HCT116 (cell line): ENCODE measurements around the gene HNRNPD. TPM values are rescaled to one million over a fixed set of nuclear protein-coding genes. Genes with fewer than 3 reads are reported as not detected.

ENCODE experiments used
- ATAC-seq: fragments of 200-7000 bp; cut with Tn5 transposase; 2 replicates; pipeline ENCODE4 v1.9.1; 2020; ENCODE audit warnings: mild to moderate bottlenecking, moderate library complexity
- BruUV-seq: library from RNA; stranded (reverse); fragments of 400-500 nt; replicated peaks from 2 replicates; lab custom pipeline; 2021; lab: Mats Ljungman, UMichigan
- CTCF ChIA-PET: fragments of 300-600 bp; sonication (Branson Sonifier 250); formaldehyde crosslinking; loops from one replicate; lab custom pipeline; 2021; ENCODE audit warnings: antibody characterized with exemption; lab: Charles Lee
- POLR2A ChIA-PET: fragments of 300-600, 350-600 bp; sonication (Branson Sonifier 250); formaldehyde crosslinking; loops from one replicate; lab custom pipeline; 2021; ENCODE audit warnings: antibody characterized with exemption; lab: Charles Lee
- RAD21 ChIA-PET, 2 experiments: fragments of 300-600 bp; sonication (Branson Sonifier 250); formaldehyde crosslinking; loops; one replicate each; lab custom pipeline; 2023; ENCODE audit warnings: low total read pairs in 2 of 2; ENCODE audit not compliant: uncharacterized antibody in 2 of 2, unreplicated experiment in 2 of 2, low non-redundant PET in 1 of 2; lab: Charles Lee
- DNase-seq: peaks from one replicate; pipeline ENCODE4 v3.0.0-alpha.2; 2010; ENCODE audit warnings: low read depth, low spot score
- H2AFZ ChIP-seq: fragments of 200-600 bp; shearing (Covaris generic), sonication (generic); 2 replicates; pipeline ENCODE4 v1.6.1; 2017; ENCODE audit warnings: low read depth, mixed run types, mixed read lengths, antibody characterized with exemption, low read length; ENCODE audit not compliant: poor library complexity, severe bottlenecking
- H3K27ac ChIP-seq: 2 replicates; pipeline ENCODE4 v1.5.1; 2012; ENCODE audit warnings: low read depth, low read length
- H3K27me3 ChIP-seq: fragments of 200-600 bp; sonication (generic); 2 replicates; pipeline ENCODE4 v1.6.1; 2016; ENCODE audit warnings: mixed run types, low read length, mixed read lengths; ENCODE audit not compliant: insufficient read depth
- H3K36me3 ChIP-seq, 2 experiments: fragments of 200-500 bp in 1 of 2; fragments of 200-600 bp in 1 of 2; sonication (Bioruptor generic) in 1 of 2; sonication (generic) in 1 of 2; 2 replicates each; pipeline versions ENCODE4 v1.5.1 to v1.6.1; 2014 to 2016; ENCODE audit warnings: low read length in 2 of 2, inconsistent platforms in 1 of 2, mixed read lengths in 1 of 2, mixed run types in 1 of 2; ENCODE audit not compliant: insufficient read depth in 2 of 2, control insufficient read depth in 1 of 2
- H3K4me1 ChIP-seq, 2 experiments: fragments of 200-600 bp in 1 of 2; sonication (generic) in 1 of 2; 2 replicates each; pipeline versions ENCODE4 v1.5.1 to v1.6.1; 2012 to 2017; ENCODE audit warnings: low read length in 2 of 2, inconsistent platforms in 1 of 2, mild to moderate bottlenecking in 1 of 2, mixed read lengths in 1 of 2, mixed run types in 1 of 2, moderate library complexity in 1 of 2; ENCODE audit not compliant: insufficient read depth in 2 of 2, control insufficient read depth in 1 of 2
- H3K4me2 ChIP-seq: fragments of 200-600 bp; sonication (generic); 2 replicates; pipeline ENCODE4 v1.6.1; 2017; ENCODE audit warnings: mixed run types, low read length, mixed read lengths
- H3K4me3 ChIP-seq, 2 experiments: fragments of 200-600 bp in 1 of 2; sonication (generic) in 1 of 2; replicated peaks in 1 of 2; 2 replicates each; pipeline ENCODE4 v1.5.1; 2011 to 2016; ENCODE audit warnings: low read length in 2 of 2, control low read depth in 1 of 2, low read depth in 1 of 2, mild to moderate bottlenecking in 1 of 2, mixed read lengths in 1 of 2, mixed run types in 1 of 2
- H3K79me2 ChIP-seq: fragments of 200-600 bp; sonication (generic); 2 replicates; pipeline ENCODE4 v1.6.1; 2017; ENCODE audit warnings: mild to moderate bottlenecking, mixed run types, low read length, moderate library complexity, mixed read lengths; ENCODE audit not compliant: insufficient read depth
- H3K9ac ChIP-seq: fragments of 200-600 bp; sonication (generic); 2 replicates; pipeline ENCODE4 v1.6.1; 2016; ENCODE audit warnings: low read length, mixed read lengths
- H3K9me2 ChIP-seq: fragments of 200-600 bp; sonication (generic), shearing (Covaris generic); 2 replicates; pipeline ENCODE4 v1.6.1; 2017; ENCODE audit warnings: mixed run types, mild to moderate bottlenecking, moderate library complexity; ENCODE audit not compliant: insufficient read depth
- H3K9me3 ChIP-seq, 2 experiments: fragments of 200-500 bp in 1 of 2; fragments of 200-600 bp in 1 of 2; sonication (Bioruptor generic) in 1 of 2; sonication (generic) in 1 of 2; 2 replicates each; pipeline ENCODE4 v1.6.1; 2014 to 2017; ENCODE audit warnings: low read length in 2 of 2, mixed read lengths in 2 of 2, inconsistent platforms in 1 of 2, low read depth in 1 of 2, mild to moderate bottlenecking in 1 of 2, mixed run types in 1 of 2, moderate library complexity in 1 of 2; ENCODE audit not compliant: control insufficient read depth in 1 of 2, insufficient read depth in 1 of 2
- H4K20me1 ChIP-seq: fragments of 200-600 bp; sonication (generic), shearing (Covaris generic); 2 replicates; pipeline ENCODE4 v1.6.1; 2017; ENCODE audit warnings: mixed run types, mild to moderate bottlenecking, moderate library complexity; ENCODE audit not compliant: insufficient read depth
- CBX3 ChIP-seq: IDR thresholded peaks from 2 replicates; pipeline ENCODE4 v1.6.1; 2012; ENCODE audit warnings: low read depth
- CTCF ChIP-seq, 3 experiments: fragments of 200-600 bp in 1 of 3; sonication (generic) in 1 of 3; IDR thresholded peaks in 2 of 3; conservative IDR thresholded peaks in 1 of 3; 2 replicates each; pipeline ENCODE4 v1.5.1; 2012 to 2017; ENCODE audit warnings: low read depth in 2 of 3, low read length in 2 of 3, antibody characterized with exemption in 1 of 3, borderline replicate concordance in 1 of 3, control low read depth in 1 of 3, mild to moderate bottlenecking in 1 of 3, mixed read lengths in 1 of 3, mixed run types in 1 of 3, moderate library complexity in 1 of 3; ENCODE audit not compliant: insufficient read depth in 1 of 3
- EGR1 ChIP-seq: IDR thresholded peaks from 2 replicates; pipeline ENCODE4 v1.6.1; 2012; ENCODE audit warnings: low read depth
- ELF1 ChIP-seq: IDR thresholded peaks from 2 replicates; pipeline ENCODE4 v1.6.1; 2012; ENCODE audit warnings: low read depth, borderline replicate concordance
- EZH2phosphoT487 ChIP-seq: fragments of 200-600 bp; IDR thresholded peaks from 2 replicates; pipeline ENCODE4 v1.6.1; 2018; ENCODE audit warnings: antibody characterized with exemption, borderline replicate concordance
- FOSL1 ChIP-seq: IDR thresholded peaks from 2 replicates; pipeline ENCODE4 v1.6.1; 2012; ENCODE audit warnings: low read depth
- JUND ChIP-seq: IDR thresholded peaks from 2 replicates; pipeline ENCODE4 v1.6.1; 2012
- MAX ChIP-seq: IDR thresholded peaks from 2 replicates; pipeline ENCODE4 v1.6.1; 2012
- POLR2A ChIP-seq: IDR thresholded peaks from 2 replicates; pipeline ENCODE4 v1.7.0; 2011; ENCODE audit warnings: borderline replicate concordance; ENCODE audit not compliant: insufficient read depth, insufficient read length; ENCODE audit errors: extremely low read depth
- POLR2AphosphoS5 ChIP-seq: IDR thresholded peaks from 2 replicates; pipeline ENCODE4 v1.6.1; 2011; ENCODE audit warnings: mild to moderate bottlenecking, low read depth, low read length, moderate library complexity
- REST ChIP-seq: IDR thresholded peaks from 2 replicates; pipeline ENCODE4 v1.6.1; 2012; ENCODE audit warnings: low read depth
- SIN3A ChIP-seq: IDR thresholded peaks from 2 replicates; pipeline ENCODE4 v1.6.1; 2012; ENCODE audit warnings: low read depth
- SRF ChIP-seq: IDR thresholded peaks from 2 replicates; pipeline ENCODE4 v1.6.1; 2012; ENCODE audit warnings: low read depth
- YY1 ChIP-seq: IDR thresholded peaks from 2 replicates; pipeline ENCODE4 v1.6.1; 2011; ENCODE audit warnings: low read length, low read depth, moderate library complexity, mild to moderate bottlenecking; ENCODE audit not compliant: insufficient replicate concordance; ENCODE audit errors: extremely low read depth
- ZBTB33 ChIP-seq: IDR thresholded peaks from 2 replicates; pipeline ENCODE4 v1.6.1; 2011; ENCODE audit warnings: mild to moderate bottlenecking, low read length, moderate library complexity; ENCODE audit not compliant: insufficient replicate concordance; ENCODE audit errors: extremely low read depth
- ZFX ChIP-seq: fragments of 450-650 bp; IDR thresholded peaks from 2 replicates; pipeline ENCODE4 v1.6.1; 2017
- ZNF274 ChIP-seq: fragments of 200-500 bp; sonication (Bioruptor generic); IDR thresholded peaks from 2 replicates; pipeline ENCODE4 v1.6.1; 2014; ENCODE audit warnings: mild to moderate bottlenecking, low read depth, low read length, inconsistent platforms
- intact Hi-C: fragments of 100-400 bp; cut with micrococcal nuclease; formaldehyde crosslinking; loops from 2 replicates; pipeline ENCODE4 v1.10.0; 2022
- total RNA-seq: library from RNA; stranded (reverse); gene quantifications from one replicate; pipeline ENCODE4 v1.2.1, GENCODE V29; 2021; ENCODE audit not compliant: unreplicated experiment
- TF ChIP-seq, protein P1 (sequence below): IDR thresholded peaks from 2 replicates; pipeline ENCODE4 v1.6.1; 2012

The HNRNPD gene
- total RNA-seq, 1 experiment from 2014 or later, result 357 TPM

GRCh38 chr4:82372517-82373485, 990 bp downstream of the HNRNPD start:
- peaks cover 28 to 45% of the 10 kb centered on the region in 2 experiments for H3K36me3 ChIP-seq
- ChIA-PET CTCF (no interaction called here), RAD21 (no interaction called here), POLR2A (interaction anchor here (0.7 kb wide), 1 partner anchor 57 kb away, joined by 4 read pairs; no protein-coding TSS in a partner anchor)
- no peaks in the 10 kb centered on the region for H3K9me3 ChIP-seq
- ATAC-seq, result peak; percentile 50
- peak overlapping the region; percentile 82 for H3K4me2 ChIP-seq
- H4K20me1 ChIP-seq, result peaks cover 46% of the 10 kb centered on the region
- H3K27me3 ChIP-seq, result no peaks in the 10 kb centered on the region
- no peaks in the 10 kb centered on the region for H3K9me2 ChIP-seq
- peaks cover 11 to 26% of the 10 kb centered on the region in 2 experiments for H3K4me1 ChIP-seq
- intact Hi-C loops, result loop anchor here (5.0 kb wide), 1 partner anchor 424 kb away; the partner anchor contains the start of gene SCD5
- peak overlapping the region; percentile 67 to 84 for H3K4me3 ChIP-seq
- peak; percentile 67 for DNase-seq
- peaks cover 85% of the 10 kb centered on the region for H3K79me2 ChIP-seq
- no peak overlapping the region for H2AFZ ChIP-seq
- H3K9ac ChIP-seq, result peak overlapping the region; percentile 98
- H3K27ac ChIP-seq, result peak overlapping the region; percentile 99
- TSS peak; percentile 31 for BruUV-seq
- TF ChIP-seq SIN3A (no peak), CTCF (IDR thresholded peaks at IDR 0.05 in 2 of 3, conservative IDR thresholded peaks at IDR 0.05 in 1 of 3; ENCODE audit: borderline replicate concordance in 1 of 3, insufficient read depth in 1 of 3, low read depth in 2 of 3, low read length in 2 of 3) (no peak), POLR2AphosphoS5 (peak; percentile 67), REST (no peak), SRF (no peak), EZH2phosphoT487 (no peak), POLR2A (peak; percentile 28), ZBTB33 (no peak), YY1 (peak; percentile 41), MAX (no peak), ZFX (peak; percentile 44; the same call in 1 of the 2 replicates), EGR1 (no peak), ZNF274 (no peak), ELF1 (no peak), CBX3 (no peak), FOSL1 (no peak), JUND (no peak)
- TF ChIP-seq, protein P1, sequence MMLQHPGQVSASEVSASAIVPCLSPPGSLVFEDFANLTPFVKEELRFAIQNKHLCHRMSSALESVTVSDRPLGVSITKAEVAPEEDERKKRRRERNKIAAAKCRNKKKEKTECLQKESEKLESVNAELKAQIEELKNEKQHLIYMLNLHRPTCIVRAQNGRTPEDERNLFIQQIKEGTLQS, result no peak
